Uterus (tissue), 2 donors: ENCODE measurements around the gene SLC17A2.

Source experiments
- POLR2A ChIP-seq, 2 donors: fragments of 450-650 bp; IDR thresholded peaks; one replicate each; pipeline ENCODE4 v1.6.1; 2016; ENCODE audit warnings: antibody characterized with exemption in 2 of 2, mild to moderate bottlenecking in 1 of 2, moderate library complexity in 1 of 2
- TF ChIP-seq, protein P1 (sequence below), 4 experiments: fragments of 200-600 bp in 2 of 4; fragments of 450-650 bp in 2 of 4; sonication (generic) in 2 of 4; IDR thresholded peaks; one replicate each; pipeline ENCODE4 v1.5.1; 2016 to 2019; ENCODE audit warnings: antibody characterized with exemption in 4 of 4, mild to moderate bottlenecking in 2 of 4, moderate library complexity in 1 of 4

DNA sequence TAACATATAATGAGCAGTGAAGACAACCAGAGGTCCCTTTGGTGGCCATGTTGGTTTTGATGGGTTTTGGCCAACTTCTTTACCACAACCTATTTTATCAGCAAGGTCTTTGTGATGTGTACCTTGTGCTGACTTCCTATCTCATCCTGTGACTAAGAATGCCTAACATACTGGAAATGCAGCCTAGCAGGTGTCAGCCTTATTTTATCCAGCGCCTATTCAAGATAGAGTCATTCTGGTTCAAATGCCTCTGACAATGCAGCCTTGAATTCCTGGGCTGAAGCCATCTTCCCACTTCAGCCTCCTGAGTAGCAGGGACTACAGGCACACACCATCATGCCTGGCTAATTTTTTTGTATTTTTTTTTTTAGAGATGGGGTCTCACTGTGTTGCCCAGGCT lies 24.3 kb upstream of the SLC17A2 start:
- TF ChIP-seq, protein P1, sequence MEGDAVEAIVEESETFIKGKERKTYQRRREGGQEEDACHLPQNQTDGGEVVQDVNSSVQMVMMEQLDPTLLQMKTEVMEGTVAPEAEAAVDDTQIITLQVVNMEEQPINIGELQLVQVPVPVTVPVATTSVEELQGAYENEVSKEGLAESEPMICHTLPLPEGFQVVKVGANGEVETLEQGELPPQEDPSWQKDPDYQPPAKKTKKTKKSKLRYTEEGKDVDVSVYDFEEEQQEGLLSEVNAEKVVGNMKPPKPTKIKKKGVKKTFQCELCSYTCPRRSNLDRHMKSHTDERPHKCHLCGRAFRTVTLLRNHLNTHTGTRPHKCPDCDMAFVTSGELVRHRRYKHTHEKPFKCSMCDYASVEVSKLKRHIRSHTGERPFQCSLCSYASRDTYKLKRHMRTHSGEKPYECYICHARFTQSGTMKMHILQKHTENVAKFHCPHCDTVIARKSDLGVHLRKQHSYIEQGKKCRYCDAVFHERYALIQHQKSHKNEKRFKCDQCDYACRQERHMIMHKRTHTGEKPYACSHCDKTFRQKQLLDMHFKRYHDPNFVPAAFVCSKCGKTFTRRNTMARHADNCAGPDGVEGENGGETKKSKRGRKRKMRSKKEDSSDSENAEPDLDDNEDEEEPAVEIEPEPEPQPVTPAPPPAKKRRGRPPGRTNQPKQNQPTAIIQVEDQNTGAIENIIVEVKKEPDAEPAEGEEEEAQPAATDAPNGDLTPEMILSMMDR (IDR thresholded peaks at IDR 0.05): no peak
- TF ChIP-seq POLR2A (IDR thresholded peaks at IDR 0.05): no peak
